CMK (cell line): ENCODE measurements around the gene SP100.
"Not testable (repeated sequence)": the region's sequence is repeated elsewhere in the genome, so short reads cannot be mapped to it uniquely, and the experiment has no call there.

ENCODE experiments used
- DNase-seq: peaks from one replicate; pipeline ENCODE4 v3.0.0-alpha.2; 2010; ENCODE audit warnings: low read depth

SP100 gene

GRCh38 chr2:230459216-230459615 lies 43.2 kb downstream of the SP100 start:
- no peak for DNase-seq

DNA sequence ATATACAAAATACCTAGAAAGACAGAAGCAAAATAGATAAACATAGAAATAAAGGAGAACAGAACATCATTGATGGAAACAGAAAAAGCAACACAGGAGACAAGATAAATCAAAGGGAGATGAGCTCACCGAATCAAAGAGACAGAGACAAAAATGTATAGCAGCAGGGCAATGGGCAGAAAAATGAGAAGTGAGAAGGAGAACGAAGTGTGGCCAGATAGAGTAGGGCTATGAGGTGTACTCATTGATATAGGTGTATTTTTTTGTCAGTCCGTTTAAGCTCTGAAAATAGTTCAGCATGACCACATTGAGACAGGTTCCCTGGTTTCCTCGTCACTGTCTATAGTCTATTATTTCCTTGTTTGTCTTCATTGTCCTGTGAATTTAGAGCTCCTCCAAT lies 55.1 kb downstream of the SP100 start:
- DNase-seq, result no peak

GRCh38 chr2:230472621-230473018 lies 56.6 kb downstream of the SP100 start:
- no peak for DNase-seq

- DNase-seq, result no peak
Measured at GRCh38 chr2:230473378-230473777, 57.4 kb downstream of the SP100 start.

- no peak for DNase-seq
Measured at GRCh38 chr2:230475143-230475542, 59.1 kb downstream of the SP100 start.

DNA sequence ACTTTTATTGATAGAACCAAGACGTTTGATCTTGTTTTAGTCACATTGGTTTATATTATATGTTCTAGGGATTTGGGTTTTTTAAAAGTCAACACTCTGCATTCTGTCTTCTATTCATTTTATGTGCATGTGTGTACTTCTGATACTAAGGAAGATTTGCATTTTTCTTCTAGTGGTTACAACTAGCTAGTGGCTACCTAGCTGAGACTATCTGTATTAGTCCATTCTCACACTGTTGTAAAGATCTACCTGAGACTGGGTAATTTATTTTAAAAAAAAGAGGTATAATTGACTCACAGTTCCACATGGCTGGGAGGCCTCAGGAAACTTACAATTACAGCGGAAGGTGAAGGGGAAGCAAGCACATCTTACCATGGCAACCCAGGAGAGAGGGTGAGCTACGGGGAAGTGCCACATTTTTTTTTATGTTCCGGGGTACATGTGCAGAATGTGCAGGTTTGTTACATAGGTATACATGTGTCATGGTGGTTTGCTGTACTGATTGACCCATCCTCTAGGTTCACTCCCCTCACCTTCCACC lies 69.9 kb downstream of the SP100 start:
- DNase-seq, result no peak

DNA sequence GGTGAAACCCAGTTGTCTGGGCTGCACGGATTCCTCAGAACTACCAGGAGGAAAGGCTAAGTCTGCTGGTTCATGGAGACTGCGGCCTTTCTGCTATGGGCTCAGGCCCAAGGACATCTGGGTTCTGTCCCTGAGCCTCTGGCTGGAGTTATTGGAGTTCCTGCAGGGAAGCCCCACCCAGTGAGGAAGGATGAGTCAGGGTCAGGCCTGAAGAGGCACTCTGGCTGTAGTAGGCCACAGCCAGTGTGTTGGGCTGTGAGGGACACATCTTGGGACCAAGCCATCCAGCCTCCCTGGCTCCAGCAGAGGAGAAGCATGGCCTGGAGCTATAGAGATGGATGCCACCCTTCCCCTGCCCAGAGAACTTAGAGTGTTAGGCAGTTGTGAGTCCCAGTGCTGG lies 75.2 kb downstream of the SP100 start:
- DNase-seq, result not testable (repeated sequence)

GRCh38 chr2:230492107-230492506 lies 76.1 kb downstream of the SP100 start:
- DNase-seq, result no peak

- no peak for DNase-seq
Measured at GRCh38 chr2:230494980-230495379, 79.0 kb downstream of the SP100 start.

DNA sequence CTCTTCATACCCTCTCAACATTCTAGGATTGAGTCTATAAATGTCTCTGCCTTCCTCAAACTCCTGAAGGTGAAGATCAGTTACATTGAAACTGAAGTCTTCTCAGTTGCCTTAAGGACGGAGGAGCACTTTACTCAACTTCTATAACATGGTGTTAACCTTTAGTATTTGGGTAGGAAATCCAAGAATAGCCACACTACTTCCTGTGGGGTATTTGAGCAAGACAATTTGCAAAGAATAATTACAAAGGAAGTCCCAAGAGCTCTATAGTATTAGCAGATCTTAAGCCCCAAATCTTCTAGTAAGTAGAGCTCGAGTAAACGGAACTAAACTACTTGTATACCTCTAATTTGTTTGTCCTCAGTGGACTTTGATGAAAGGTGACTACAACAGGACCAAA lies 80.9 kb downstream of the SP100 start:
- DNase-seq, result no peak

GRCh38 chr2:230498506-230499107 lies 82.6 kb downstream of the SP100 start:
- DNase-seq, result no peak

DNA sequence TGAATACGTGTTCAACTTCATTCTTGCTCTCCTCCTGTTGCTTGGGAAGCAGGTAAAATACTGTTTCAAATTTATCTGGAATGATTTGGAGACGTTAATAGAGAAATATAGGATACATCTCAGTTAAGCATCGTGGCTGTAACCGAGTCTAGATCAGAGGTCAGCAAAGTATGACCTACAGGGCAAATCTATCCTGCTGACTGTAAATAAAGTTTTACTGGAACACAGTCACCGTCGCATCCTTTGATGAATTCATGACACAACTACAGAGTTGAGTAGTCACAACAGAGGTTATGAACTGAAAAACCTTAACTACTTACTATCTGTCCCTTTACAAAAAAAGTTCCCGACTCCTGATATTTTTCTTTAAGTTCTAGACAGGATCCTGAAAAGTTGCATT lies 86.6 kb downstream of the SP100 start:
- DNase-seq, result no peak

DNA sequence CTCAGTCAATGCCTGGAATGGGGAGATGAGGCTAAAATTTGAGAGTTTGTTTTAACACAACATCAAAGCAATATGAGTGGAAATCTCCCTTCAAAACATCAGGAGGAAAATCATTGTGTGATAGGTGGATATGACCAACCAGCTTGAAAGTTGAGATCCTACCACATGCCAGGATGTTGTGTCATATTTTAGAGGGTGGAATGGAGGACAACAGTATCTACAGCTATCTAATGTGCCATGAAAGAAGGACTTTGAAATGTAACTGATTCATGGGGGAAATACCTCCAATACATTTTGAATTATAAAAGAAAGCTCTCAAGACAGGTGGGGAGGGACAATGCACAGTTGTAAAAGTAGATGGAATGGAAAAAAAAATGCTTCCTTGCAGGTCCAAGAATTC lies 87.8 kb downstream of the SP100 start:
- no peak for DNase-seq

- DNase-seq, result no peak
Measured at GRCh38 chr2:230505162-230505561, 89.2 kb downstream of the SP100 start.

- no peak for DNase-seq
Measured at GRCh38 chr2:230512955-230513748, 97.2 kb downstream of the SP100 start.

GRCh38 chr2:230520061-230520874 lies 104.3 kb downstream of the SP100 start:
- no peak for DNase-seq

- DNase-seq, result no peak
Measured at GRCh38 chr2:230520875-230521155, 104.8 kb downstream of the SP100 start.

DNA sequence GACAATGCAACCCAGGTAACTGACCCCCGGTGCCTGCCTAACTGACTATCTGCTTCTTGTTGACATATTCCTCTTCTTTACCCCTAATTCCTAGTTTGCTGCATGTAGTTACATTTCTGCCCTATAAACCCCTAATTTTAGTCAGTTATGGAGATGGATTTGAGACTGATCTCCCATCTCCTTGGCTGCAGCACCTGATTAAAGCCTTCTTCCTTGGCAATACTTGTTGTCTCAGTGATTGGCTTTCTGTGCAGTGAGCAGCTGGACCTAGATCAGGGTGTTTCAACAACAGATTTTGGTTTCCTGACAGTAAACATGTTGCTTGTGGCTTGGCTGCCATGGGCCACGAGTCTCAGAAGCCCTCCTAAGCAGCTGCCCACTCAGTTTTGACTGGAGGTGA lies 105.4 kb downstream of the SP100 start:
- no peak for DNase-seq

DNA sequence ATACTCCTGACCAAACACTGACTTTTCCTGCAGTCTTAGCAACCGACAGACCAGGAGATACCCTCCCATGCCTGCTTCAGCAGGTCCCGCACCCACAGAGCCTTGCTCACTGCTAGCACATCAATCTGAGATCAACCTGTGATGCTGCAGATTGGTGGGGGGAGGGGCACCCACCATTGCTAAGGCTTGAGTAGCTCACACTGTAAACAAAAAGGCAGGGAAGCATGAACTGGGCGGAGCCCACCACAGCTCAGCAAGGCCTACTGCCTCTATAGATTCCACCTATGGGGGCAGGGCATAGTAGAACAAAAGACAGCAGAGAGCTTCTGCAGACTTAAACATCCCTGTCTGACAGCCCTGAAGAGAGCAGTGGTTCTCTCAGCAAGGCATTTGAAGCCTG lies 109.7 kb downstream of the SP100 start:
- DNase-seq, result no peak

DNA sequence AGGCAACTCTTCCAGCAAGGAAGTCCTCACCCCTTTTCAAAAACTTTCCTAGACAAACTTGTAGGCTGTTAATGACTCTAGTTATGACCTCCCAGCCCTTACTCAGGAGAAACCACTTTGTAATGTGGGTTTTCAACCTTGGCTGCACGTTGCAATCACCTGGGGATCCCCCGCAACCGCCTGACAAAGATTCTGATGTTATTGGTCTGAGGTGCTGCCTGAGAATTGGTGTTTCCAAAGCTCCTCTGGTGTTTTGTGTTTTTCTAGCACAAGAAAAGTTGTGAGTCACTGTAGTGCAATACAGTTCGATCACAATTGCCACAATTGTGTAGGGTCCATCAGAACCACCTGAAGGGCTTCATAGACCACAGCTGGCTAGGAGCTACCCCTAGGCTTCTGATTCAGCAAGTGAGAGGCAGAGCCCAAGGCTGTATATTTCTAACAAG lies 121.6 kb downstream of the SP100 start:
- DNase-seq, result no peak

GRCh38 chr2:230540332-230540731 lies 124.3 kb downstream of the SP100 start:
- no peak for DNase-seq

- no peak for DNase-seq
Measured at GRCh38 chr2:230541934-230542380, 126.0 kb downstream of the SP100 start.

- DNase-seq, result no peak
Measured at GRCh38 chr2:230542751-230543150, 126.8 kb downstream of the SP100 start.
